ENCODE measurements around the gene ZNF646. TPM values are rescaled to one million over a fixed set of nuclear protein-coding genes. Genes with fewer than 3 reads are reported as not detected.

ZNF646 gene
- total and polyA plus RNA-seq, 2 of the 13 experiments (the other 11 are each of a cell fraction or from before 2014, with no cell fraction given) = 3.4 to 10.9 TPM

GRCh38 chr16:31105677-31106213 lies 31.5 kb downstream of the ZNF646 start (continued):
- TF ChIP-seq, protein P1, sequence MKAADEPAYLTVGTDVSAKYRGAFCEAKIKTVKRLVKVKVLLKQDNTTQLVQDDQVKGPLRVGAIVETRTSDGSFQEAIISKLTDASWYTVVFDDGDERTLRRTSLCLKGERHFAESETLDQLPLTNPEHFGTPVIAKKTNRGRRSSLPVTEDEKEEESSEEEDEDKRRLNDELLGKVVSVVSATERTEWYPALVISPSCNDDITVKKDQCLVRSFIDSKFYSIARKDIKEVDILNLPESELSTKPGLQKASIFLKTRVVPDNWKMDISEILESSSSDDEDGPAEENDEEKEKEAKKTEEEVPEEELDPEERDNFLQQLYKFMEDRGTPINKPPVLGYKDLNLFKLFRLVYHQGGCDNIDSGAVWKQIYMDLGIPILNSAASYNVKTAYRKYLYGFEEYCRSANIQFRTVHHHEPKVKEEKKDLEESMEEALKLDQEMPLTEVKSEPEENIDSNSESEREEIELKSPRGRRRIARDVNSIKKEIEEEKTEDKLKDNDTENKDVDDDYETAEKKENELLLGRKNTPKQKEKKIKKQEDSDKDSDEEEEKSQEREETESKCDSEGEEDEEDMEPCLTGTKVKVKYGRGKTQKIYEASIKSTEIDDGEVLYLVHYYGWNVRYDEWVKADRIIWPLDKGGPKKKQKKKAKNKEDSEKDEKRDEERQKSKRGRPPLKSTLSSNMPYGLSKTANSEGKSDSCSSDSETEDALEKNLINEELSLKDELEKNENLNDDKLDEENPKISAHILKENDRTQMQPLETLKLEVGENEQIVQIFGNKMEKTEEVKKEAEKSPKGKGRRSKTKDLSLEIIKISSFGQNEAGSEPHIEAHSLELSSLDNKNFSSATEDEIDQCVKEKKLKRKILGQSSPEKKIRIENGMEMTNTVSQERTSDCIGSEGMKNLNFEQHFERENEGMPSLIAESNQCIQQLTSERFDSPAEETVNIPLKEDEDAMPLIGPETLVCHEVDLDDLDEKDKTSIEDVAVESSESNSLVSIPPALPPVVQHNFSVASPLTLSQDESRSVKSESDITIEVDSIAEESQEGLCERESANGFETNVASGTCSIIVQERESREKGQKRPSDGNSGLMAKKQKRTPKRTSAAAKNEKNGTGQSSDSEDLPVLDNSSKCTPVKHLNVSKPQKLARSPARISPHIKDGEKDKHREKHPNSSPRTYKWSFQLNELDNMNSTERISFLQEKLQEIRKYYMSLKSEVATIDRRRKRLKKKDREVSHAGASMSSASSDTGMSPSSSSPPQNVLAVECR (CRISPR knock-in tag; IDR thresholded peaks at IDR 0.05; ENCODE audit: borderline replicate concordance) = peak; percentile 94
- TF ChIP-seq SAP130 (CRISPR knock-in tag; IDR thresholded peaks at IDR 0.05; ENCODE audit: low read depth) = peak; percentile 97
- TF ChIP-seq MIER3 (CRISPR knock-in tag; IDR thresholded peaks at IDR 0.05; ENCODE audit: borderline replicate concordance) = peak; percentile 99
- TF ChIP-seq, protein P2, sequence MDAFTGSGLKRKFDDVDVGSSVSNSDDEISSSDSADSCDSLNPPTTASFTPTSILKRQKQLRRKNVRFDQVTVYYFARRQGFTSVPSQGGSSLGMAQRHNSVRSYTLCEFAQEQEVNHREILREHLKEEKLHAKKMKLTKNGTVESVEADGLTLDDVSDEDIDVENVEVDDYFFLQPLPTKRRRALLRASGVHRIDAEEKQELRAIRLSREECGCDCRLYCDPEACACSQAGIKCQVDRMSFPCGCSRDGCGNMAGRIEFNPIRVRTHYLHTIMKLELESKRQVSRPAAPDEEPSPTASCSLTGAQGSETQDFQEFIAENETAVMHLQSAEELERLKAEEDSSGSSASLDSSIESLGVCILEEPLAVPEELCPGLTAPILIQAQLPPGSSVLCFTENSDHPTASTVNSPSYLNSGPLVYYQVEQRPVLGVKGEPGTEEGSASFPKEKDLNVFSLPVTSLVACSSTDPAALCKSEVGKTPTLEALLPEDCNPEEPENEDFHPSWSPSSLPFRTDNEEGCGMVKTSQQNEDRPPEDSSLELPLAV (CRISPR knock-in tag; conservative IDR thresholded peaks at IDR 0.05; ENCODE audit: low read depth) = no peak
- TF ChIP-seq ZNF776 (CRISPR knock-in tag; IDR thresholded peaks at IDR 0.05) = peak; percentile 97
- TF ChIP-seq, protein P3, sequence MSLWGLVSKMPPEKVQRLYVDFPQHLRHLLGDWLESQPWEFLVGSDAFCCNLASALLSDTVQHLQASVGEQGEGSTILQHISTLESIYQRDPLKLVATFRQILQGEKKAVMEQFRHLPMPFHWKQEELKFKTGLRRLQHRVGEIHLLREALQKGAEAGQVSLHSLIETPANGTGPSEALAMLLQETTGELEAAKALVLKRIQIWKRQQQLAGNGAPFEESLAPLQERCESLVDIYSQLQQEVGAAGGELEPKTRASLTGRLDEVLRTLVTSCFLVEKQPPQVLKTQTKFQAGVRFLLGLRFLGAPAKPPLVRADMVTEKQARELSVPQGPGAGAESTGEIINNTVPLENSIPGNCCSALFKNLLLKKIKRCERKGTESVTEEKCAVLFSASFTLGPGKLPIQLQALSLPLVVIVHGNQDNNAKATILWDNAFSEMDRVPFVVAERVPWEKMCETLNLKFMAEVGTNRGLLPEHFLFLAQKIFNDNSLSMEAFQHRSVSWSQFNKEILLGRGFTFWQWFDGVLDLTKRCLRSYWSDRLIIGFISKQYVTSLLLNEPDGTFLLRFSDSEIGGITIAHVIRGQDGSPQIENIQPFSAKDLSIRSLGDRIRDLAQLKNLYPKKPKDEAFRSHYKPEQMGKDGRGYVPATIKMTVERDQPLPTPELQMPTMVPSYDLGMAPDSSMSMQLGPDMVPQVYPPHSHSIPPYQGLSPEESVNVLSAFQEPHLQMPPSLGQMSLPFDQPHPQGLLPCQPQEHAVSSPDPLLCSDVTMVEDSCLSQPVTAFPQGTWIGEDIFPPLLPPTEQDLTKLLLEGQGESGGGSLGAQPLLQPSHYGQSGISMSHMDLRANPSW (CRISPR knock-in tag; IDR thresholded peaks at IDR 0.05; ENCODE audit: borderline replicate concordance) = no peak
- TF ChIP-seq ZZZ3 (CRISPR knock-in tag; IDR thresholded peaks at IDR 0.05; ENCODE audit: borderline replicate concordance) = peak; percentile 86
- TF ChIP-seq, protein P4, sequence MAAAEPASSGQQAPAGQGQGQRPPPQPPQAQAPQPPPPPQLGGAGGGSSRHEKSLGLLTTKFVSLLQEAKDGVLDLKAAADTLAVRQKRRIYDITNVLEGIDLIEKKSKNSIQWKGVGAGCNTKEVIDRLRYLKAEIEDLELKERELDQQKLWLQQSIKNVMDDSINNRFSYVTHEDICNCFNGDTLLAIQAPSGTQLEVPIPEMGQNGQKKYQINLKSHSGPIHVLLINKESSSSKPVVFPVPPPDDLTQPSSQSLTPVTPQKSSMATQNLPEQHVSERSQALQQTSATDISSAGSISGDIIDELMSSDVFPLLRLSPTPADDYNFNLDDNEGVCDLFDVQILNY (CRISPR knock-in tag; conservative IDR thresholded peaks at IDR 0.05) = peak; percentile 73
- peak; percentile 39 for TF ChIP-seq U2AF1 (optimal IDR thresholded peaks at IDR 0.05; ENCODE audit: low read depth, low read length)
- TF ChIP-seq GMEB2 (CRISPR knock-in tag; IDR thresholded peaks at IDR 0.05; ENCODE audit: low read depth) = 0 out of 2 replicates have a peak, but pooled peaks have one; percentile 35
- TF ChIP-seq BATF2 (CRISPR knock-in tag; IDR thresholded peaks at IDR 0.05) = peak; percentile 63; the same call in 1 of the 2 replicates
- TF ChIP-seq ATF2 (CRISPR knock-in tag; IDR thresholded peaks at IDR 0.05) = peak; percentile 93
- peak; percentile 78 for TF ChIP-seq KMT2B (CRISPR knock-in tag; IDR thresholded peaks at IDR 0.05)
- TF ChIP-seq HNRNPL (IDR thresholded peaks at IDR 0.05; ENCODE audit: low read depth, low read length) = peak; percentile 82
